NT2/D1 (cell line): ENCODE data around the gene MYLIP.

Source experiments
- SUZ12 ChIP-seq: IDR thresholded peaks from 2 replicates; pipeline ENCODE4 v1.6.1; 2011; ENCODE audit not compliant: insufficient read length, insufficient read depth; ENCODE audit errors: extremely low read depth
- YY1 ChIP-seq: IDR thresholded peaks from 2 replicates; pipeline ENCODE4 v1.6.1; 2011; ENCODE audit not compliant: insufficient read length, insufficient read depth
- ZNF274 ChIP-seq: IDR thresholded peaks from 2 replicates; pipeline ENCODE4 v1.6.1; 2011; ENCODE audit warnings: mild to moderate bottlenecking, low read depth, low read length

- TF ChIP-seq YY1 (no peak), ZNF274 (no peak), SUZ12 (no peak)
These were observed 67.5 kb downstream of the MYLIP start for GRCh38 chr6:16196260-16196983.
